Measurements from ENCODE around the gene ZKSCAN3. TPM values are rescaled to one million over a fixed set of nuclear protein-coding genes. Genes with fewer than 3 reads are reported as not detected.
A peak's percentile ranks its signal among the peaks of the same experiment; 100 is the strongest.

Gene ZKSCAN3
- total and polyA plus RNA-seq, 2 donors (not counting 1 experiment from before 2014, with no cell fraction given): 4.0 to 11.9 TPM

DNA sequence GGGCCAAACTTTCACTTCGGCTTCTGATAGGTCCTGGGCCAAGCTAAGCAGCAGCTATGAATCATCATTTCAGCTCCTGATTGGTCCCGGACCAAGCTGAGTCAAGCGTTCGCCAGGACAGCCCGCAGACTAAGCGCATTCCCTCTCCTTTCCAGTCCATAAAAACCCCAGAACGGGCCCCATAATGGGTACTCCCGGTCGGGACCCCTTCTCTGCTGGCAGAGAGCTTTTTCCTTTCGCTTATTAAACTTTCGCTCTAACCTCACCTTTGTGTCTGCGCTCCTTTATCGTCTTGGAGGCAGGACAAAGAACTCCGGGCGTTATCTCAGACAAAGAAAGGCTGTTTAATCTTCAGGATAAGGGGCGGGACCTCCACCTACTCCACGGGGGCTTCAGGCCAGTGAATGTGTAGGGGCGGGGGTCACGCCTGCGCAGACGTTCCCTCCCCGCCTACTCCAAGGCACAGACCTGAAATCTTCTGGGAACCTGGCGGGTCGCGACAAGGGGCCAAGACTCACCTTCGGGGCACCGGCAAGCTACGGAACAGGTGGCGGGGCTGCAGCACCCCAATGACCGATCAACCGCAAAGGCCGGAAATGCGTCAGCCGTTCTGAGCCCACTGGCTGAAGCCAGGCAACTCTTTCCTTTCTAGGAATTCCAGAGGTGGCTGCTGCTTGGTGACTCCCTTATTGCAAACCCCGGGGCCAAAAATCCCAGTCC lies 14.0 kb upstream of the ZKSCAN3 start, which contains the start of gene ZSCAN31:
Gene ZSCAN31 (minus strand): TSS at position 585 of the 720 bp plus-strand sequence. CDS start 6,465 bp downstream, outside the sequence.
- Mint-ChIP-seq H3K9me3 (ENCODE audit: insufficient read depth) (peaks cover 9% of the 10 kb centered on the region), H3K27ac (no peak within 1 kb of the TSS), H3K27me3 (no peaks in the 10 kb centered on the region), H3K4me3 (no peak within 1 kb of the TSS), H3K4me1 (no peaks in the 10 kb centered on the region)
- H3K27ac ChIP-seq (ENCODE audit: low read length in 2 of 2): peak within 1 kb of the TSS; percentile 95 to 96
- H4K20me1 ChIP-seq (ENCODE audit: control insufficient read depth, insufficient read depth, low read length, poor library complexity, severe bottlenecking): no peaks in the 10 kb centered on the region
- intact Hi-C loops (cut with micrococcal nuclease): loop anchor here (1.0 to 5.0 kb wide), 8 partner anchors 14 to 438 kb away; partner anchors contain the start of genes PGBD1, ZKSCAN3, ZNF165 and ZSCAN26
- H2AFZ ChIP-seq (ENCODE audit: insufficient read depth, low read depth, low read length, poor library complexity, severe bottlenecking): peak within 1 kb of the TSS; percentile 83
- H3K9me3 ChIP-seq (ENCODE audit: control extremely low read depth in 1 of 3, control insufficient read depth in 2 of 3, insufficient read depth in 1 of 3, low read length in 2 of 3): peaks cover 0 to 9% (median 0%) of the 10 kb centered on the region in 3 donors
- ATAC-seq (ENCODE audit: low read depth) (peak; percentile 87), DNase-seq (peak; percentile 89)
- peak within 1 kb of the TSS; percentile 86 for H3K4me2 ChIP-seq (replicated peaks; ENCODE audit: low read depth, low read length, poor library complexity, severe bottlenecking)
- CTCF ChIA-PET: interaction anchor here (0.6 to 1.9 kb wide), 6 partner anchors 13 to 199 kb away, joined by 3 to 6 read pairs (median 4); partner anchors contain the start of gene ZSCAN26
- TF ChIP-seq EZH2 (IDR thresholded peaks at IDR 0.05; ENCODE audit: borderline replicate concordance, insufficient read depth, low read depth, low read length, poor library complexity, severe bottlenecking): no peak
- TF ChIP-seq CTCF (IDR thresholded peaks at IDR 0.05): no peak
- H3K27me3 ChIP-seq (replicated peaks in 1 of 4; ENCODE audit: control extremely low read depth in 1 of 4, control insufficient read depth in 3 of 4, insufficient read depth in 4 of 4, low read length in 3 of 4): no peaks in the 10 kb centered on the region
- POLR2A ChIA-PET: interaction anchor here (0.5 to 1.1 kb wide), 10 partner anchors 14 to 1785 kb away, joined by 3 to 4 read pairs (median 3); partner anchors contain the start of genes ZKSCAN3 and ZSCAN26
- no peaks in the 10 kb centered on the region for H3K36me3 ChIP-seq (replicated peaks in 1 of 2; ENCODE audit: control extremely low read depth in 1 of 2, control insufficient read depth in 1 of 2, extremely low read depth in 1 of 2, insufficient read depth in 2 of 2, low read length in 1 of 2)
- no peaks in the 10 kb centered on the region for H3K79me2 ChIP-seq (ENCODE audit: control insufficient read depth, insufficient read depth, low read length)
- H3K9ac ChIP-seq (ENCODE audit: low read length): peak within 1 kb of the TSS; percentile 99
- H3K4me1 ChIP-seq (ENCODE audit: control insufficient read depth in 2 of 2, insufficient read depth in 2 of 2, low read length in 2 of 2): peaks cover 11 to 18% of the 10 kb centered on the region in 2 donors
- under 1% methylated on average over 32 of the region's 35 CpGs for WGBS (ENCODE audit: insufficient coverage)
- peak within 1 kb of the TSS; percentile 72 to 98 (median 86) for H3K4me3 ChIP-seq (ENCODE audit: control extremely low read depth in 1 of 5, extremely low read depth in 1 of 5, insufficient read depth in 1 of 5, low read depth in 2 of 5, low read length in 4 of 5)

Data from B cell (primary cell).